Activated CD8-positive, alpha-beta T cell treated with anti-CD3 and anti-CD28 coated beads, Interleukin-2, amount 10 ng/mL, durations not matched to agents 7 days and 5 days (primary cell): ENCODE results near the gene NEDD9. TPM values are rescaled to one million over a fixed set of nuclear protein-coding genes. Genes with fewer than 3 reads are reported as not detected.
A peak's percentile ranks its signal among the peaks of the same experiment; 100 is the strongest.

Source experiments
- ATAC-seq: fragments of 150-1000 bp; cut with Tn5 transposase; one replicate; pipeline ENCODE4 v1.10.0; 2021; ENCODE audit warnings: moderate library complexity
- CTCF ChIA-PET: fragments of 350-600 bp; sonication (Branson Sonifier 250); formaldehyde crosslinking; loops from one replicate; lab custom pipeline; 2021; ENCODE audit warnings: antibody characterized with exemption; lab: Charles Lee
- POLR2A ChIA-PET: fragments of 350-600 bp; sonication (Branson Sonifier 250); formaldehyde crosslinking; loops from one replicate; lab custom pipeline; 2021; ENCODE audit warnings: antibody characterized with exemption; lab: Charles Lee
- DNase-seq: peaks from one replicate; pipeline ENCODE4 v3.0.0-alpha.2; 2020
- H3K27ac Mint-ChIP-seq: one replicate; pipeline ENCODE4 v1.8.0; 2021; ENCODE audit warnings: mild to moderate bottlenecking, mixed read lengths
- H3K27me3 Mint-ChIP-seq: one replicate; pipeline ENCODE4 v1.8.0; 2021; ENCODE audit warnings: low read depth, mixed read lengths
- H3K36me3 Mint-ChIP-seq: one replicate; pipeline ENCODE4 v1.8.0; 2021; ENCODE audit warnings: low read depth, mixed read lengths
- H3K4me1 Mint-ChIP-seq: one replicate; pipeline ENCODE4 v1.8.0; 2021; ENCODE audit warnings: low read depth, mixed read lengths
- H3K4me3 Mint-ChIP-seq: one replicate; pipeline ENCODE4 v1.8.0; 2021; ENCODE audit warnings: mild to moderate bottlenecking, mixed read lengths
- H3K9me3 Mint-ChIP-seq: one replicate; pipeline ENCODE4 v1.8.0; 2022; ENCODE audit warnings: mixed read lengths; ENCODE audit not compliant: insufficient read depth
- total RNA-seq, 2 experiments: library from RNA; stranded (reverse); gene quantifications; one replicate each; pipeline ENCODE4 v1.2.3, GENCODE V29; 2021

NEDD9 gene
- total RNA-seq, 2 experiments from 2014 or later, result 64.9 to 69.5 TPM

DNA sequence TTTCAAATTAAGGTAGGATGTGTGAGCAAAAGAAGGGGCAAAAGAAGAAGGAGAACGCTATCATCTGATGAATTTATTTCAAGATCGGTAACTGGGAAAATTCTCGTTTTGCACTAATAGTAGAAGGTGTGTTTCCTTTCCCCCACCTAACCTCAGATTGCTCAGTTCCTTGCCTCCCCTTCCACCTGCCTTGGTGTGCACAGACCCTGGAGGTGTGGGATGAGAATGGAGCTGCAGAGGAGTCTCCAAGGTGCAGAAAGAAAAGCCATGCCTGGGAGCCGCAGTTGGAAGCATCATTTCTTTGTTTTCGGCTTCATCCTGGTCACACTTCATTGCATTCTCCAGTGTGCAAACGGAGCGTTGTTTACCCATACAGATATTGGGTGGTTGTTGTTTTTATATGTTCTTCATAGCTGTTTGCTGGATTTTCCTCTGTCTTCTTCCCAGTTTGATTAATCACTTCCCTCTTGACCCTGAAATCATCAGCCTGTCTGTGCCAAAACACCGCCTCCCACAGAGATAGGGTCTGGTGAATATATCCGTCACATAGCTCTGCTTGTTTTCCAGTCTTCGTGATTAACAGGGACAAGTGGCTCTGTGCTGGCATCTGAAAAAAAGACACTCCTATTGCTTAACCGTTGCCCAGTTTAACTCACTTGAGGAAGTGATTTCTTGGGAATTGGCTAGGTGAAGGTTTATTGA is 40.2 kb upstream of the NEDD9 start:
- ChIA-PET CTCF (no interaction called here), POLR2A (no interaction called here)
- Mint-ChIP-seq H3K27me3 (no peaks in the 10 kb centered on the region), H3K27ac (no peak overlapping the region), H3K36me3 (peaks cover 54% of the 10 kb centered on the region), H3K4me3 (no peak overlapping the region), H3K9me3 (no peaks in the 10 kb centered on the region), H3K4me1 (peaks cover 38% of the 10 kb centered on the region)
- DNase-seq (no peak), ATAC-seq (no peak)

DNA sequence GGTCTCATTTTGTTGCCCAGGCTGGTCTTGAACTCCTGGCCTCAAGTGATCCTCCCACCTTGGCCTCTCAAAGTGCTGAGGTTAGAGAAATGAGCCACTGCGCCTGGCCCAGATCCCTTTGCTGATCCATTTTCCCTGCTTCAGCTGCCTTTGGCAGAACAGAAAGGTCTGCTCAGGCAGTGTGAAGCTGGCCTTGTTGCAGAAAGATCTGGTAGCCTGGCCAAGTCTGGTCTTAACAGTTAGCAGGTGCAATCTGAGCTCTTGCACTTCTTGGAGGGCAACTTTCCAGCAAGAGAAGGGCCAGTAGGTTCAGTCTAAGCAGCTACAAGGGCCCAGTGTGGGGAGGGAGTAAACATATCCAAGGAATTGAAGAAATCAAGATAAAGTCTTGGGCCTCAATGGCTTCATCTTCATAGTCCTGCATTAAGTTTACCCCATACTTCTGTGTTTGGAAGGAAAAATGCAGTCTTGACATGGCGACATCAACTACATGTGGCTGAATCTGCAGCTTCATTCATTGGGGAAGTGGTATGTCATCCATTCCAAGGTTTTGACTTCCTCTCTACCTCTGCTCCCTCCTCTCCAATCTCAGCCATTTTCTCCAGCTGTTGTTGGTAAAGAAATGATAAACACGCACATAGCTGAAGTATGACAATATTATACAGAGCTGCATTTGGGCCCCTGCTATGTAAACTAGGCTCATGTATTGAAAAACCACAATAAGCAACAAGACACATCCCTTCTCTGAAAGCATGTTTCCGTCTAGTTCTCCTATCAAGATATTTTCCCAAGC is 39.0 kb upstream of the NEDD9 start:
- DNase-seq (no peak), ATAC-seq (no peak)
- Mint-ChIP-seq H3K27me3 (no peaks in the 10 kb centered on the region), H3K9me3 (no peaks in the 10 kb centered on the region), H3K36me3 (peaks cover 49% of the 10 kb centered on the region), H3K4me3 (no peak overlapping the region), H3K4me1 (peaks cover 25% of the 10 kb centered on the region), H3K27ac (no peak overlapping the region)
- ChIA-PET POLR2A (no interaction called here), CTCF (interaction anchor here (1.4 kb wide), 1 partner anchor 44 kb away, joined by 3 read pairs; no protein-coding TSS in a partner anchor)

- POLR2A ChIA-PET, result no interaction called here
- Mint-ChIP-seq H3K9me3 (no peaks in the 10 kb centered on the region), H3K36me3 (peaks cover 47% of the 10 kb centered on the region), H3K27ac (no peak overlapping the region), H3K4me3 (no peak overlapping the region), H3K27me3 (no peaks in the 10 kb centered on the region), H3K4me1 (peaks cover 15% of the 10 kb centered on the region)
- ATAC-seq, result no peak
- CTCF ChIA-PET, result interaction anchor here (1.4 kb wide), 1 partner anchor 45 kb away, joined by 3 read pairs; no protein-coding TSS in a partner anchor
- no peak for DNase-seq
Measured at GRCh38 chr6:11270030-11271027, 37.9 kb upstream of the NEDD9 start.

GRCh38 chr6:11268978-11269377 is 36.5 kb upstream of the NEDD9 start:
- no peaks in the 10 kb centered on the region for H3K9me3 Mint-ChIP-seq
- no peaks in the 10 kb centered on the region for H3K27me3 Mint-ChIP-seq
- peaks cover 51% of the 10 kb centered on the region for H3K36me3 Mint-ChIP-seq
- DNase-seq, result no peak
- no peak overlapping the region for H3K27ac Mint-ChIP-seq
- peaks cover 10% of the 10 kb centered on the region for H3K4me1 Mint-ChIP-seq
- no peak for ATAC-seq
- no peak overlapping the region for H3K4me3 Mint-ChIP-seq
- ChIA-PET POLR2A (no interaction called here), CTCF (interaction anchor here (1.0 to 1.4 kb wide), 2 partner anchors 96 to 99 kb away, joined by 3 read pairs; no protein-coding TSS in a partner anchor)

- Mint-ChIP-seq H3K9me3 (peaks cover 3% of the 10 kb centered on the region), H3K27me3 (no peaks in the 10 kb centered on the region), H3K27ac (no peak overlapping the region), H3K4me3 (no peak overlapping the region), H3K4me1 (peaks cover 19% of the 10 kb centered on the region), H3K36me3 (peaks cover 45% of the 10 kb centered on the region)
- CTCF ChIA-PET, result no interaction called here
- ATAC-seq, result no peak
- POLR2A ChIA-PET, result no interaction called here
- no peak for DNase-seq
Measured at GRCh38 chr6:11266926-11267325, 34.5 kb upstream of the NEDD9 start.

DNA sequence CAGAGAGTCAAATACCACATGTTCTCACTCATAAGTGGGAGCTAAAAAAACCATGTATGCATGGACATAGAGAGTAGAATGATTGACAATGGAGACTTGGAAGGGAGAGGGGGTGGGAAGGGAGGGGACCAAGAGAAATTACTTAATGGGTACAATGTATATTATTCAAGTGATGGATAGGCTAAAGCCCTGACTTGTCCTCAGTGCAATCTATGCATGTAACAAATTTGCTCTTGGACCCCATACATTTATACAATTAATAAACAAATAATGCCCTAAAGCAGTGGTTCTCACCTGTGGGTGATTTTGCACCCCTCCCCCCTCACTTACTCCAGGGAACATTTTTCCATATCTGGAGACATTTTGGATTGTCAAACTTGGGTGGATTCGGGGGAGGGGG is 33.5 kb upstream of the NEDD9 start:
- no peak for ATAC-seq
- Mint-ChIP-seq H3K27me3 (no peaks in the 10 kb centered on the region), H3K4me3 (no peak overlapping the region), H3K9me3 (peaks cover 8% of the 10 kb centered on the region), H3K4me1 (peaks cover 20% of the 10 kb centered on the region), H3K27ac (no peak overlapping the region), H3K36me3 (peaks cover 46% of the 10 kb centered on the region)
- no peak for DNase-seq
- POLR2A ChIA-PET, result no interaction called here
- CTCF ChIA-PET, result no interaction called here

GRCh38 chr6:11264100-11264499 is 31.6 kb upstream of the NEDD9 start:
- DNase-seq (no peak), ATAC-seq (no peak)
- Mint-ChIP-seq H3K9me3 (peaks cover 8% of the 10 kb centered on the region), H3K27me3 (no peaks in the 10 kb centered on the region), H3K27ac (no peak overlapping the region), H3K4me1 (peaks cover 36% of the 10 kb centered on the region), H3K4me3 (no peak overlapping the region), H3K36me3 (peaks cover 53% of the 10 kb centered on the region)
- POLR2A ChIA-PET, result no interaction called here
- CTCF ChIA-PET, result no interaction called here

DNA sequence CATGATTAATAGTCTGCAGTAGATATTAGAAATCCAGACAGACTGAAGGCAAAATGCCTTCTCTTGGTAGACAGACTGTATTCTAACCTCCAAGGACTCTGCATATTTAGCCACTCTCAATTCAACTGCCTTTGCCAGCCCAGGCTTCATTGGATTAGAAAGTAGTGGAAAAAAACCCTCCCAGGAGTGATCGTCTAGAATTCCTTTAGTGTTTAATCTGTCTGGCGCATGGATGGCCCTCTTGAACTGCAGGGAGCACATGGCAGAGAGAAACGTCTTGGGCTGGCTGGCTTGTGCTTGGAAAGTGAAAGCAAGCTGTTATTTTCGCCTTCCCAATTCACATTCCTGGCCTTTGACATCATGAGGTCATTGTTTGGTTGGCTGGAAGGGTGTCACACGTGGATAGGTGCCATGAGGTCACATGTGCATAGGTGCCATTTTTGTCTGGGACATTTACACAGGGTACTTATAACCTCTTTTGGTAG is 30.9 kb upstream of the NEDD9 start:
- Mint-ChIP-seq H3K27me3 (no peaks in the 10 kb centered on the region), H3K36me3 (peaks cover 53% of the 10 kb centered on the region), H3K27ac (peak overlapping the region; percentile 11), H3K4me3 (no peak overlapping the region), H3K4me1 (peaks cover 44% of the 10 kb centered on the region), H3K9me3 (peaks cover 8% of the 10 kb centered on the region)
- ChIA-PET CTCF (no interaction called here), POLR2A (no interaction called here)
- DNase-seq, result no peak
- no peak for ATAC-seq

DNA sequence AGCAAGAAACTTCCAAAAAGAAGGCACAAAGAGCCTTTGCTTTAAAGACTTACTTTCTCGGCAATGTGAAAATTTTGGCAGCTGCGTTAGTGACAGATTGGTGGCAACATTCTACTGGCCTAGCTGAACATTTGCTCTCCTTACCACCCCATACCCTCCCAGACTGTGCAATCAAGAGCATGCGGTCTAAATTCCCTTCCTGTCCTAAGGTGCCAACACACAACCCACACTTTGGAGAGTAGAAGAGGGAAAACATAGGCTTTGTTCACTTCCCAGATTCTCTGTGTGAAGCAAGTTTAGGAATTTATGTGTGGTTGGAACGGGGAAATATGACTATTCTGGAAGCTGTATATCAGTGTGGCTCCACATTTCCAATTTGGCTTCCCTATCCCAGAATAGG is 29.8 kb upstream of the NEDD9 start:
- ChIA-PET POLR2A (no interaction called here), CTCF (interaction anchor here (1.6 kb wide), 1 partner anchor 90 kb away, joined by 4 read pairs; no protein-coding TSS in a partner anchor)
- H3K27ac Mint-ChIP-seq, result no peak overlapping the region
- no peak overlapping the region for H3K4me3 Mint-ChIP-seq
- H3K4me1 Mint-ChIP-seq, result peaks cover 55% of the 10 kb centered on the region
- H3K9me3 Mint-ChIP-seq, result peaks cover 8% of the 10 kb centered on the region
- DNase-seq, result no peak
- no peak for ATAC-seq
- peaks cover 61% of the 10 kb centered on the region for H3K36me3 Mint-ChIP-seq
- H3K27me3 Mint-ChIP-seq, result no peaks in the 10 kb centered on the region

DNA sequence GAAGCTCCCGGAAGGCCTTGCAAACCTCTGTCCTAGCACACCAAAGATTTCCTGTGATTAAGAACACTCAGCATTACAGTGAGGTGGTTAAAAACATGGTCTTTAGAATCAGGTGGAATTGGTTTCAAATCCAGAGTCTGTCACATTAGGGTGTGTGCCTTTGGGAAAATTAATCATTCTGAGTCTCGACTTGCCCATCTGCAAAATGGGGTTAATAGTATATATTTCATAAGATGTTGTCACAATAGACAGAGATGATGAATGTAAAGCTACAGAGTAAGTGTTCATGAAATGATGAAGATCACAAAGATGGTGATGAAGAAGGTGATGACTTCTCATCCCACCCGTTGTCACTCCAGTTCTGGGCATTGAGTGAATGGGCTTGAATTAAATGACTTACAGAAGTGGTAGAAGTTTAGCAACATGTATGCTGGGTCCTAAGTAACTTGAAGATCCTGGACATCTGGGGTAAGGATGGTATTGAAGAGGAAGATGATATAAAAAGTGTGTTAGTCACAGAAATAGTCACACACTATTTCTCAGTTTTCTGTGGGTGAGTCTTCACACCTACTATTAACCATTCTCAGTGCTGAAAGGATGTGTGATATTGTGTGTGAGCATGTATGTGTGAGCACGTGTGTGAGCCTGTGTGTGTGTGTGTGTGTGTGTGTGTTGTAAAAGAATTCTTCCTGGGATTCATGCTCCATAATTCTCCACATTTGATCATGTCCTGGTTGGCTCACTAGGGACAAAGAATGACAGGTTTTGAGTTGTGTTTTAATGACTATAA is 28.0 kb upstream of the NEDD9 start:
- Mint-ChIP-seq H3K9me3 (peaks cover 8% of the 10 kb centered on the region), H3K27ac (peak overlapping the region; percentile 17), H3K4me1 (peaks cover 68% of the 10 kb centered on the region), H3K4me3 (no peak overlapping the region), H3K27me3 (no peaks in the 10 kb centered on the region), H3K36me3 (peaks cover 68% of the 10 kb centered on the region)
- CTCF ChIA-PET, result interaction anchor here (0.8 to 2.0 kb wide), 3 partner anchors 64 to 236 kb away, joined by 3 to 7 read pairs (median 7); no protein-coding TSS in a partner anchor
- ATAC-seq (no peak), DNase-seq (no peak)
- POLR2A ChIA-PET, result interaction anchor here (1.4 kb wide), 1 partner anchor 27 kb away, joined by 3 read pairs; no protein-coding TSS in a partner anchor
